Fibroblast of lung (primary cell): ENCODE data around the gene KRTAP1-5. TPM values are rescaled to one million over a fixed set of nuclear protein-coding genes. Genes with fewer than 3 reads are reported as not detected.

Source experiments
- DNase-seq, 2 donors: peaks; one replicate each; pipeline versions ENCODE4 v3.0.0 to v3.0.0-alpha.2; 2010; ENCODE audit warnings: low read depth in 2 of 2
- H2AFZ ChIP-seq: 2 replicates; pipeline ENCODE4 v1.5.1; 2012; ENCODE audit warnings: low read length, control low read depth, inconsistent platforms
- H3K27ac ChIP-seq: 2 replicates; pipeline ENCODE4 v1.5.1; 2011; ENCODE audit warnings: low read length, control low read depth; ENCODE audit not compliant: insufficient read depth
- H3K27me3 ChIP-seq: 2 replicates; pipeline ENCODE4 v1.5.1; 2011; ENCODE audit warnings: mild to moderate bottlenecking, low read length; ENCODE audit not compliant: control insufficient read depth, insufficient read depth
- H3K36me3 ChIP-seq: 2 replicates; pipeline ENCODE4 v1.5.1; 2011; ENCODE audit warnings: low read length; ENCODE audit not compliant: control insufficient read depth, insufficient read depth
- H3K4me1 ChIP-seq: 2 replicates; pipeline ENCODE4 v1.5.1; 2011; ENCODE audit warnings: low read length; ENCODE audit not compliant: control insufficient read depth, insufficient read depth; ENCODE audit errors: extremely low read depth
- H3K4me2 ChIP-seq: 2 replicates; pipeline ENCODE4 v1.5.1; 2011; ENCODE audit warnings: low read length, control low read depth; ENCODE audit not compliant: insufficient read depth; ENCODE audit errors: extremely low read depth
- H3K4me3 ChIP-seq, 4 experiments: fragments of 200-600 bp in 1 of 4; sonication (generic) in 1 of 4; replicated peaks in 1 of 4; 2 replicates each; pipeline ENCODE4 v1.5.1; 2011 to 2016; ENCODE audit warnings: low read length in 4 of 4, low read depth in 3 of 4, mild to moderate bottlenecking in 3 of 4, control low read depth in 2 of 4, inconsistent platforms in 1 of 4, mixed read lengths in 1 of 4; ENCODE audit not compliant: insufficient read depth in 1 of 4; ENCODE audit errors: control extremely low read depth in 1 of 4
- H3K79me2 ChIP-seq: 2 replicates; pipeline ENCODE4 v1.5.1; 2012; ENCODE audit warnings: mild to moderate bottlenecking, low read length, inconsistent platforms; ENCODE audit not compliant: control insufficient read depth, insufficient read depth
- H3K9ac ChIP-seq: 2 replicates; pipeline ENCODE4 v1.5.1; 2011; ENCODE audit warnings: mild to moderate bottlenecking, low read length, control low read depth; ENCODE audit not compliant: insufficient read depth
- H3K9me3 ChIP-seq: 2 replicates; pipeline ENCODE4 v1.5.1; 2012; ENCODE audit warnings: low read depth, low read length; ENCODE audit not compliant: control insufficient read depth, insufficient read depth
- H4K20me1 ChIP-seq: 2 replicates; pipeline ENCODE4 v1.5.1; 2011; ENCODE audit warnings: low read length; ENCODE audit not compliant: control insufficient read depth, insufficient read depth; ENCODE audit errors: extremely low read depth
- CTCF ChIP-seq, 2 donors: IDR thresholded peaks in 1 of 2; conservative IDR thresholded peaks in 1 of 2; 1 replicate in 1 of 2; 2 replicates in 1 of 2; pipeline ENCODE4 v1.5.1; 2011 to 2012; ENCODE audit warnings: low read length in 2 of 2, control low read depth in 1 of 2, inconsistent platforms in 1 of 2, low read depth in 1 of 2, mild to moderate bottlenecking in 1 of 2
- EZH2 ChIP-seq: IDR thresholded peaks from 2 replicates; pipeline ENCODE4 v1.5.1; 2012; ENCODE audit warnings: low read length, control low read depth, mild to moderate bottlenecking; ENCODE audit errors: missing control alignments
- polyA plus RNA-seq, 2 donors: library from polyadenylated mRNA; depleted of rRNA in 1 of 2; stranded (reverse) in 1 of 2; unstranded in 1 of 2; fragments of >200 nt; gene quantifications; 2 replicates each; pipeline ENCODE4 v1.2.1, GENCODE V29; 2011 to 2012; ENCODE audit warnings: missing spikeins in 1 of 2
- total RNA-seq: library from RNA; depleted of rRNA; stranded (reverse); fragments of >200 nt; gene quantifications from 2 replicates; pipeline ENCODE4 v1.2.1, GENCODE V29; 2014

Gene KRTAP1-5
- total and polyA plus RNA-seq, 2 donors (not counting 1 experiment from before 2014, with no cell fraction given) = 0.17 to 6.2 TPM

- Histone ChIP-seq H3K36me3 (no peaks in the 10 kb centered on the region), H3K4me1 (peaks cover 6% of the 10 kb centered on the region), H4K20me1 (no peaks in the 10 kb centered on the region), H3K27me3 (no peaks in the 10 kb centered on the region), H2AFZ (no peak within 1 kb of the TSS), H3K79me2 (no peaks in the 10 kb centered on the region), H3K4me3 (no peak within 1 kb of the TSS), H3K4me2 (no peak within 1 kb of the TSS), H3K9me3 (no peaks in the 10 kb centered on the region), H3K9ac (no peak within 1 kb of the TSS), H3K27ac (no peak within 1 kb of the TSS)
- no peak for DNase-seq
- TF ChIP-seq EZH2 (no peak), CTCF (conservative IDR thresholded peaks at IDR 0.05 in 1 of 2, IDR thresholded peaks at IDR 0.05 in 1 of 2; ENCODE audit: low read depth in 1 of 2, low read length in 2 of 2) (no peak)
Measured at GRCh38 chr17:41029633-41030245, 2.7 kb upstream of the KRTAP1-5 start, which contains the start of gene KRTAP1-4. Gene KRTAP1-4, minus strand, starts transcription at chr17:41030195. Its CDS starts 117 bp downstream, at chr17:41030078.

GRCh38 chr17:41024697-41025096, 2.3 kb downstream of the KRTAP1-5 start:
- Histone ChIP-seq H3K27ac (no peak overlapping the region), H3K27me3 (no peaks in the 10 kb centered on the region), H2AFZ (no peak overlapping the region), H3K4me3 (no peak overlapping the region), H3K9ac (no peak overlapping the region), H3K4me2 (no peak overlapping the region), H3K4me1 (peaks cover 6% of the 10 kb centered on the region), H4K20me1 (no peaks in the 10 kb centered on the region), H3K36me3 (no peaks in the 10 kb centered on the region), H3K79me2 (no peaks in the 10 kb centered on the region), H3K9me3 (no peaks in the 10 kb centered on the region)
- DNase-seq = no peak
- no peak for TF ChIP-seq EZH2
- TF ChIP-seq CTCF (conservative IDR thresholded peaks at IDR 0.05 in 1 of 2, IDR thresholded peaks at IDR 0.05 in 1 of 2; ENCODE audit: low read depth in 1 of 2, low read length in 2 of 2) = no peak

- DNase-seq = no peak
- Histone ChIP-seq H3K4me1 (no peaks in the 10 kb centered on the region), H3K36me3 (no peaks in the 10 kb centered on the region), H3K79me2 (no peaks in the 10 kb centered on the region), H3K27ac (no peak overlapping the region), H3K9me3 (no peaks in the 10 kb centered on the region), H3K27me3 (no peaks in the 10 kb centered on the region), H3K9ac (no peak overlapping the region), H2AFZ (no peak overlapping the region), H3K4me2 (no peak overlapping the region), H3K4me3 (no peak overlapping the region), H4K20me1 (no peaks in the 10 kb centered on the region)
- TF ChIP-seq EZH2 = no peak
Measured at GRCh38 chr17:41020336-41020735, 6.7 kb downstream of the KRTAP1-5 start.
